ENCODE measurements around the gene RAPGEF2.
"Not testable (repeated sequence)": the region's sequence is repeated elsewhere in the genome, so short reads cannot be mapped to it uniquely, and the experiment has no call there.

The RAPGEF2 gene

DNA sequence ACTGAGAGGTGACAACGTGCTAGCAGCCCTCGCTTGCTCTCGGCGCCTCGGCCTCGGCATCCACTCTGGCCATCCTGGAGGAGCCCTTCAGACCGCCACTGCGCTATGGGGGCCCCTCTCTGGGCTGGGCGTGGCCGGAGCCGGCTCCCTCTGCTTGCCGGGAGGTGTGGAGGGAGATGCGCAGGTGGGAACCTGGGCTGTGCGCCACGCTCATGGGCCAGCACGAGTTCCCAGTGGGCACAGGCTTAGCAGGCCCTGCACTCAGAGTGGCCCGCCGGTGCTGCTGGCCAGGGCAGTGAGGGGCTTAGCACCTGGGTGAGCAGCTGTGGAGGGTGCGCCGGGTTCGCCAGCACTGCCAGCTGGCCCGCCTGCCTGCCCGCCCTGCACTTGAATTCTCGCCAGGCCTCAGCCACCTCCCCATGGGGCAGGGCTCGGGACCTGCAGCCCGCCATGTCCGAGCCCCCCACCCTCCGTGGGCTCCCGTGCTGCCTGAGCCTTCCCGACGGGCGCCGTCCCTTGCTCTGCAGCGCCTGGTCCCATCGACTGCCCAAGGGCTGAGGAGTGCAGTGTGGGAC is 148.0 kb downstream of the RAPGEF2 start:
- H3K79me2 ChIP-seq (ENCODE audit: control insufficient read depth, low read length), result no peaks in the 10 kb centered on the region
- H3K4me1 ChIP-seq (ENCODE audit: control insufficient read depth, low read length), result no peaks in the 10 kb centered on the region
- no peaks in the 10 kb centered on the region for H3K9me2 ChIP-seq (replicated peaks; ENCODE audit: control insufficient read depth, low read length)
- no peaks in the 10 kb centered on the region for H3K27me3 ChIP-seq (ENCODE audit: control insufficient read depth, low read length)
- H3K4me2 ChIP-seq (ENCODE audit: low read length), result no peak overlapping the region
- peaks cover 2% of the 10 kb centered on the region; the same call in 1 of the 2 replicates for H3K9me3 ChIP-seq (ENCODE audit: control insufficient read depth, insufficient read depth, low read length)
- no peaks in the 10 kb centered on the region for H3K36me3 ChIP-seq (ENCODE audit: control insufficient read depth, low read length)
- H3K4me3 ChIP-seq (ENCODE audit: low read length), result no peak overlapping the region
- H3F3A ChIP-seq (ENCODE audit: control insufficient read depth, insufficient read depth), result no peaks in the 10 kb centered on the region
- no peaks in the 10 kb centered on the region for H4K20me1 ChIP-seq (ENCODE audit: control insufficient read depth, insufficient read depth, low read depth, low read length)
- H3K27ac ChIP-seq (ENCODE audit: low read depth, low read length), result no peak overlapping the region
- no peak for TF ChIP-seq EZH2phosphoT487 (IDR thresholded peaks at IDR 0.05; ENCODE audit: borderline replicate concordance, low read length)
- TF ChIP-seq, protein P1, sequence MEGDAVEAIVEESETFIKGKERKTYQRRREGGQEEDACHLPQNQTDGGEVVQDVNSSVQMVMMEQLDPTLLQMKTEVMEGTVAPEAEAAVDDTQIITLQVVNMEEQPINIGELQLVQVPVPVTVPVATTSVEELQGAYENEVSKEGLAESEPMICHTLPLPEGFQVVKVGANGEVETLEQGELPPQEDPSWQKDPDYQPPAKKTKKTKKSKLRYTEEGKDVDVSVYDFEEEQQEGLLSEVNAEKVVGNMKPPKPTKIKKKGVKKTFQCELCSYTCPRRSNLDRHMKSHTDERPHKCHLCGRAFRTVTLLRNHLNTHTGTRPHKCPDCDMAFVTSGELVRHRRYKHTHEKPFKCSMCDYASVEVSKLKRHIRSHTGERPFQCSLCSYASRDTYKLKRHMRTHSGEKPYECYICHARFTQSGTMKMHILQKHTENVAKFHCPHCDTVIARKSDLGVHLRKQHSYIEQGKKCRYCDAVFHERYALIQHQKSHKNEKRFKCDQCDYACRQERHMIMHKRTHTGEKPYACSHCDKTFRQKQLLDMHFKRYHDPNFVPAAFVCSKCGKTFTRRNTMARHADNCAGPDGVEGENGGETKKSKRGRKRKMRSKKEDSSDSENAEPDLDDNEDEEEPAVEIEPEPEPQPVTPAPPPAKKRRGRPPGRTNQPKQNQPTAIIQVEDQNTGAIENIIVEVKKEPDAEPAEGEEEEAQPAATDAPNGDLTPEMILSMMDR (IDR thresholded peaks at IDR 0.05; ENCODE audit: low read depth, low read length, poor library complexity, severe bottlenecking), result no peak

GRCh38 chr4:159251580-159251979 is 148.7 kb downstream of the RAPGEF2 start:
- H3K4me1 ChIP-seq (ENCODE audit: control insufficient read depth, low read length); H3K27ac ChIP-seq (ENCODE audit: low read depth, low read length); H3K4me3 ChIP-seq (ENCODE audit: low read length); H3K79me2 ChIP-seq (ENCODE audit: control insufficient read depth, low read length); H3K27me3 ChIP-seq (ENCODE audit: control insufficient read depth, low read length); H3K4me2 ChIP-seq (ENCODE audit: low read length); H3F3A ChIP-seq (ENCODE audit: control insufficient read depth, insufficient read depth); H4K20me1 ChIP-seq (ENCODE audit: control insufficient read depth, insufficient read depth, low read depth, low read length); H3K9me2 ChIP-seq (replicated peaks; ENCODE audit: control insufficient read depth, low read length); H3K36me3 ChIP-seq (ENCODE audit: control insufficient read depth, low read length); H3K9me3 ChIP-seq (ENCODE audit: control insufficient read depth, insufficient read depth, low read length): not testable (repeated sequence)

DNA sequence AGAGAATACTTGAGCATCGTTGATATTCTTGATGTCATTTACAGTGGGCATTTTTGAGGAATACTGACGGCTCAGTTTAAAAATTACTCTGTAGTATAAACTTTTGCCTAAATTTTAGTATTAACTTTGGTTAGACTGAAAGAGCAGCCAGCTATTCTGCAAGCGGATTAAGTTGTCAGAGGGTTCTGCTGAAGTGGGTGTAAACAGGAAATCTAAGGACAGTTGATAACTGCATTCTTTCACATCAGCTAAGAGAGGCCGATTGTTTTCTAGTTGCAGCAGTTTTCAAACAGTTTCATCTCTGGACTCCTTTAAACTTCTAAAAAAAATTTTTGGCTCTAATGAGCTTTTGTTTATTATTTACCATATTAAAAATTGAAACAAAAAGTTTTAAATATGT is 149.6 kb downstream of the RAPGEF2 start:
- H3K79me2 ChIP-seq (ENCODE audit: control insufficient read depth, low read length), result no peaks in the 10 kb centered on the region
- peaks cover 2% of the 10 kb centered on the region for H3K9me3 ChIP-seq (ENCODE audit: control insufficient read depth, insufficient read depth, low read length)
- H3K4me1 ChIP-seq (ENCODE audit: control insufficient read depth, low read length), result no peaks in the 10 kb centered on the region
- no peak overlapping the region for H3K4me3 ChIP-seq (ENCODE audit: low read length)
- no peaks in the 10 kb centered on the region for H3K9me2 ChIP-seq (replicated peaks; ENCODE audit: control insufficient read depth, low read length)
- TF ChIP-seq EZH2phosphoT487 (IDR thresholded peaks at IDR 0.05; ENCODE audit: borderline replicate concordance, low read length), result no peak
- TF ChIP-seq, protein P1 (IDR thresholded peaks at IDR 0.05; ENCODE audit: low read depth, low read length, poor library complexity, severe bottlenecking), result no peak
- no peaks in the 10 kb centered on the region for H3K36me3 ChIP-seq (ENCODE audit: control insufficient read depth, low read length)
- H3F3A ChIP-seq (ENCODE audit: control insufficient read depth, insufficient read depth), result no peaks in the 10 kb centered on the region
- H3K4me2 ChIP-seq (ENCODE audit: low read length), result no peak overlapping the region
- H3K27ac ChIP-seq (ENCODE audit: low read depth, low read length), result no peak overlapping the region
- H3K27me3 ChIP-seq (ENCODE audit: control insufficient read depth, low read length), result no peaks in the 10 kb centered on the region
- no peaks in the 10 kb centered on the region for H4K20me1 ChIP-seq (ENCODE audit: control insufficient read depth, insufficient read depth, low read depth, low read length)

DNA sequence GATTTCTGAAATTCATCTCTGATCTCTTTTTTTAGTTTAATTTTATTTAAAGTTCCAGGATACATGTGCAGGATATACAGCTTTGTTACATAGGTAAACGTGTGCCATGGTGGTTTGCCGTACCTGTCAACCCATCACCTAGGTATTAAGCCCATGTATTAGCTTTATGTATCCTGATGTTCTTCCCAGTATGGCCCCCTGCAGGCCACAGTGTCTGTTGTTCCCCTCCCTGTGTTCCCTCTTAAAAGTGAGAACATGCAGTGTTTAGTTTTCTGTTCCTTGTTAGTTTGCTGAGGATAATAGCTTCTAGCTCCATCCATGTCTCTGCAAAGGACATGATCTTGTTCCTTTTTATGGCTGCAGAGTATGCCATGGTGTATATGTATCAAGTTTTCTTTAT is 153.2 kb downstream of the RAPGEF2 start:
- H4K20me1 ChIP-seq (ENCODE audit: control insufficient read depth, insufficient read depth, low read depth, low read length), result no peaks in the 10 kb centered on the region
- H3K9me2 ChIP-seq (replicated peaks; ENCODE audit: control insufficient read depth, low read length), result no peaks in the 10 kb centered on the region
- TF ChIP-seq, protein P1 (IDR thresholded peaks at IDR 0.05; ENCODE audit: low read depth, low read length, poor library complexity, severe bottlenecking), result no peak
- TF ChIP-seq EZH2phosphoT487 (IDR thresholded peaks at IDR 0.05; ENCODE audit: borderline replicate concordance, low read length), result no peak
- H3K27me3 ChIP-seq (ENCODE audit: control insufficient read depth, low read length), result no peaks in the 10 kb centered on the region
- no peaks in the 10 kb centered on the region for H3K79me2 ChIP-seq (ENCODE audit: control insufficient read depth, low read length)
- no peak overlapping the region for H3K27ac ChIP-seq (ENCODE audit: low read depth, low read length)
- H3F3A ChIP-seq (ENCODE audit: control insufficient read depth, insufficient read depth), result no peaks in the 10 kb centered on the region
- no peak overlapping the region for H3K4me2 ChIP-seq (ENCODE audit: low read length)
- no peaks in the 10 kb centered on the region for H3K4me1 ChIP-seq (ENCODE audit: control insufficient read depth, low read length)
- no peaks in the 10 kb centered on the region; the same call in none of the 2 replicates for H3K9me3 ChIP-seq (ENCODE audit: control insufficient read depth, insufficient read depth, low read length)
- H3K4me3 ChIP-seq (ENCODE audit: low read length), result no peak overlapping the region
- H3K36me3 ChIP-seq (ENCODE audit: control insufficient read depth, low read length), result no peaks in the 10 kb centered on the region
